ENCODE data around the gene SORBS2.

Gene SORBS2

DNA sequence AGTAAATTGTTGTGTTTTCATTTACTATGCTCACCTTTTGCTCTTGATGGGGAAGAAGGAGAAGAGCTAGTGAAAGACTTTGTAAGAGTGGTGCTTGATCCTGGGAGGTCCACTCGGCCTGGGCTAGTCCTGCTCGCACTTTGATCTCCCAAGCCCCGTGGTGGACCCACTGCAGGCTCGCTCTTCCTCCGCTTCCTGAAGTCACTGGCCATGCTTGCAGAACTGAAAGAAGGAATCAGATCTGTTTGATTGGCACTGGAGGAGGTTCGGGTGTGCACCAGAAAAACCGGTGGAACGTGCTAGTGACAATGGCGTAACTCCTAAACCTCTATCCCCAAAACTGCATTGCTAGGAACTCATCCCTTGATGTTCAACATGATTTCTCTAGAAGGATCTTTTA lies 185.2 kb downstream of the SORBS2 start:
- no peak for DNase-seq

DNA sequence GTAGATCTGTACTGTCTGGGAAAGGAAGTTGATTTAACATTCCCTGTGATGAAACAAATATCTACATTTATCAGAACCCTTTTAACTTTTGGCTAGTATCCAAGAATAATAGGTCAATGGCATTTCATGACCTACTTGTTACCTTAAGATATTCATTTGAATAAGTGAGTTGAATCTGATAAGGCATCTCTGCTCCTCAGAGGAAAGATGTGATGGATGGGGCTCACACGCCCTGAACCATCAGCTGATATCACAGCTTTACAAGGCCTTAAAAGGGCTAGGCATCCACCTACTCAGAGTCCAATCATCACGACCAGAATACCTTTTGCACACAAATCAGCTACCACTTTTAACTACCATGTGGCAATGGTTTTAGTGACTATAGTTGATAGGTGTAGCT lies 186.5 kb downstream of the SORBS2 start:
- DNase-seq, result no peak

DNA sequence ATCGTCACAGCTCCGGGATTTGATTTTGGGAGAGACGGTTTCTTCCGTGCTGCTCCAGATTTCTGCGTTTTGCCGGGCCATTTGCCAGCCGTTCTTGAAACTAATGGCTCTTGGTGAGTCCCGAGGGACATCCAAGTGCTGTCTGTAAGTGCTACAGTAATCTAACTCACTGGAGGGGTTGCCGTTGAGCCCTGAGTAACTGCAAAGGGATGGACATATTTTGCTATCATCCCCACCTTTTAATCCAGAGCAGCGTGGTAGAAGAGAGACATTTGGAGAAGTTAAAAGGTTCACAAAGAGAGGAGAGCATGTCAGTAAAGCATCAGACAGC lies 187.8 kb downstream of the SORBS2 start:
- DNase-seq, result peak in 1 of 3 experiments; percentile 44

DNA sequence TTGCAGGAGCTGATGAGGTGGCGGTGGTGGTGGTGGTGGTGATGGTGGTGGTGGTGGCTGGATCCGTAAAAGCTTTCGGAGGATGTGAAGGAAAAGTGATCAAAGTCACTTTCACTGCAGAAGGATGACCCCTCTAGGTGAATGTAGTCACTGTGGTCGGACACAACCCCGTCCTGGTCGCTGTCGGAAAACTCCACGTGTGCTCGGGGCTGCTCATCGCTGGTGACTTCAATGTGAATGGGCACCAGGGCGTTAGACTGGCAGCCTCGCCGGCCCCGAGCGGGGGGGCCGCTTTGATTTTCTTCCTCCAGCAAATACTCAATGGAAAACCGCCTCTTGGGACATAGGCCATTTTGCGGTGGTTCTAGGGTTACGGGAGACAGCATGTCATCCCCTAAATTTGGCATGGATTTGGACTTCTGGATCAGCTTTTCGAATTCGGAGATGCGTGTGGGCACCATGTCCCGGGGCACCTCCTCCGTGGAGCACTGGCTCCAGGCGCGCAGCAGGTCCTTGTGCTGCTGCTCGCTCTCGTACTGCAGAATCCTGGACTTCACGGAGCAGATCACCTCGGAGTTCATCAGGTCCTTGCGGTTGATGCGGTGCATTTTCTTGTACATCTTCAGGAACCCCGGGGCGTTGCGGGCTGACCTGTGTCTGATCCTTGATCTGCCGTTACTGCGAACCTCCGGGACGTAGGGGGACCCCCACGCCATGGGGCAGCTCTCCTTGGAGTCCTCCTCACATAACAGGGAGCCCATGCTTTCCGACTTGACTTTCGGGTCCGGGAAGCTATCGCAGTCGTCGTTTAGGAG lies 188.3 kb downstream of the SORBS2 start:
- DNase-seq, result no peak

DNA sequence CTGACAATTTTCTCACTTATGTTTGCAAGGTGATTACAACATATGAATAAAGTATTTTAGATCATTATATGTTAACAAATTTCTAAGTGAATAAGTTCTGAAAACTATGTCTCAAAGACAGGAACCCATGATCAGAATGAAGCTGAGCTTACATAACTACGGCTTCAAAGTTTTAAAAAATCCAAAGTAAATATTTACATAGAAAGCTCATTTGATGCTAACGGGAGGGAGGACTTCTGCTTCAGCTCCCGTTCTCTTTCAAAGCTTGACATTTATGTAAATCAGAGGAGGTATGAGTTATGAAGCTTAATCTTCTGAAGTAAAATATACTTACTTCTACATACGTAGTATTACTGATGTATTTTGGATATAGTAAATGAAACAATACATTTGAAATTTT lies 203.8 kb downstream of the SORBS2 start:
- DNase-seq, result no peak

DNA sequence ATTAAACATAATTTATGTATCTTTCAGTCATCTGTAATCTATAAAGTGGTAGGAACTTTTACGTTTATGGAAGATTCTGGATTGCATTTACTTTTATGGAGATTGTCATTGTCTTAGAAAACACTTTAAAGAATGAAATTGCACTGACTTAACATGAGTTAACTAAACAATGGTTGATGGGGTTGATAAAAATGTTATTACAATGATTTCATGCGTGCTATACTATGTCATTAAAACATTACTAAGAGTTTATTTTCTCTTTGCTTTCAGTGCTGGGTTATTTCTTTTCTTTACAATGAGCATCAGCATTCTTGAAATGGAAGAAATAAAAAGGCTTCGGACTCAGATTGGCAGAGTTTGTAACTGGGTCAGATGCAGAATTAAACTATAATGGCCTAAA lies 209.6 kb downstream of the SORBS2 start:
- DNase-seq, result no peak

DNA sequence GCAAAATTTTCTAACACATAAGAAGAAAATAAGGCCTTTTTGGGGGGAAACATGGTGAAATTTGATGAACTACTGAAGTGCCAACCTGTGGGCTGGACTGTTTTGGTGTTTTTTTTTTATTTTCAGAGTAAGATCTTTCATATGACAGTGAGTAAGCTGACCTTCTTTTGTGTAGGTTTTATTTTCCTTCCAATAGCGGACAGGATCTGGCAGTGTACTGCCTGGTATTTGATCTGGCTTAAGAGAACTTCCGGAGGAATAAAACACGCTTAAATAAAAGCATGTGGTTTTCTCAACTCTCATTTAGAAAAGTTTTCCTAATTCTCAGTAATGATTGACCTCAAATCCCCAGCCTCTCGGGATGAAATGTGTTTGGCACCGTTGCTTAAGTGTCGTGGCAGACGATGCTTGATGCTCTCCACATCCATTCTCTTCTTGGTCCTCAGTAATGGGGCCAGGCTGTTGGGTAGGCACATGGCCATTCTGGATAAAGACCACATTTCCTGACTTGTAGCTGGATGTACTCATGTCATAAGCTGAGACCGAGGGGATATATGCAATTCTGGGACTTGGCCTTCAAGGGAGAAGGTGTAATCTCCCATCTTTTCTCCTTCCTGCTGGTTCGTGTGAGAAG lies 211.1 kb downstream of the SORBS2 start:
- no peak for DNase-seq

DNA sequence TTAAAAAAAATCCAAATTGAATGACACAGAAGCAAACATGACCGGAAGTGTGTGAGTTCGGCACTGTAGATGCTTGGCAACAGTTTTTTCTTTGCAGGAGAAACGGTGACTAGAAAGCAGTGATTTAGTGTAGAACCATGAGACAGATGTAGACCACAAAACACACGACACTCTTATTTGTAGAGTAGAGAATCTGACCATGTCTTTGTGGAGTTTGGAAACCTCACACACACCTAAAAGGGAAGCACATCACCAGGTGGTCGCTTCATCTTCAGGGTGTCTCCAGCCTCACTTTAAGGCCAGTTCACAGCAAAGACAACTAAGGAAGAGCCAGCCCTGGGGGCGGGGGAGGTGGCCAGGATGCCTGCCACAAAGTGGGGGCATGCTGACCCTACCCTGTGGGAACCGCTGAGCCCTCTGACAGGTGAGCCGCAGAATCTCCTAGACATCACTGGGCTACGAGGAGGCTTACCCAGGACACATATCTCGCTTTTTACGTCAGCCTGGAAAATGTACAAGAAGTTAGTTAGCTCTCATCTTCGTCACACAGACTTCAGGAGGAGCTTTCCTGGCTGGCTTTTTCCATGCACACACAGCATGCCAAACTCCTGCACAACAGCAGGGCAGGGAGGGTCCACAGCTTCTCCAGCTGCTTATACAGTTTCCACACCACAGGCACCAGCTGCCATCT lies 212.3 kb downstream of the SORBS2 start:
- DNase-seq, result no peak

DNA sequence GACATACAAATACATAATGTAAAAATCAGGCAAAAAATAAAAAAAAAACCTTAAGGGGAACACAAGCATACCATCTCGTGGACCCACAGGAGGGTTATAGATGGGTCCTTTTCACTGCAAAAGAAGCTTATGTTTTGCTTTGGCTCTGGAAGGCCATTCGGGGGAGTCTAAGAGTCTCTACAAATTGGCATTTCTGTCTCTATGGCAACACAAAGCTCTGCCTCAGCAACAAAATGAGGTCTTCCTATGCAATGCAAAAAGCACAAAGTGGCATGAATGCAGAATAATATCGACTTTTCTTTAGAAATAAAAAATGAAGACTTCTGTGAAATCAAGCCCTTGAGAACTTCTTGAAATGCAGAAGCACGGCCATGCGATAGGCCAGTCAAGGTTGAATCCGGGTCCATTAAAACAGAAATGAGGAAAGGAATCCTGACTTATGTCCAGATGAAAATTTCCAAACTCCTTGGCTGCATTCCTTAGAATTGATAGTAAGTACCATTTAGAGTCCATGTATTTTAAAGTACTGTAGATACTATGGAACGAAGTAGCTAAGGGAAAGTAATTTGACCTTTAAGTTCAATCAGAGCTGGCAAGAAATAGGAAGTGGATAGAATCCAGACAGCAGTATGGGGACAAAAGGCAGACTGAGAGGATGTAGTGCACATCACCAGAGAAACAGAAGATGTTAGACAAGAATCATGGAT lies 213.0 kb downstream of the SORBS2 start:
- no peak for DNase-seq

DNA sequence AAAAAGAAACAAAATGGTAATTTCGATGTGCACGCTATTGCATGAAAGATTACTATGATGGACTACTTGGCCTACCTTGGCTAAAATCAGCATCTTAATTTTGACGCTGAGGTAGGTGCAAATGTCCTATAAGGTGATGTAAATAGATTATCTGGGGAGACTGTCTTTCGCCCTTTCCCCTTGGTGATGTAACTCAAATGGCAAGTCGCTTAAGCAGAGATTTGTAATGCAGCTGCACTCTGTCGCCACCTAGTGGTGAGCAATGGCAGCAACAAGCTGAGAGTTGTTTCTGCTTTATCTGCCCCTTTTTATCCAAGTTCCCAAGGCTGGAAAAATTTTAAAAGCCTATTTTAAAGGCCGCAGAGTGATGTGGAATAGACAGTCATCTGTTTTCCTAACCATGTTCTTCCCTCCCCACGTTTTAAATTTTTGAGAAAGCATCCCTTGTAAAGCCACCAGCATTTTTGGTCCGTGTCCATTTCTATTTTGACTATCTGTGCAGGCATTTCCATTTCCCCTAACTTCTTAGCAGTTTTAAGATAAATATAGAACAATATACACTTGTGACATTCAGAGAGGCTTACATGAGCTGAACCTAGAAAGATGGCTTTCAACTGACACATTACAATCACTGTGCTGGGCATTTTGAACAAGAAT lies 214.3 kb downstream of the SORBS2 start:
- DNase-seq, result peak; percentile 50 to 84 (median 66)

DNA sequence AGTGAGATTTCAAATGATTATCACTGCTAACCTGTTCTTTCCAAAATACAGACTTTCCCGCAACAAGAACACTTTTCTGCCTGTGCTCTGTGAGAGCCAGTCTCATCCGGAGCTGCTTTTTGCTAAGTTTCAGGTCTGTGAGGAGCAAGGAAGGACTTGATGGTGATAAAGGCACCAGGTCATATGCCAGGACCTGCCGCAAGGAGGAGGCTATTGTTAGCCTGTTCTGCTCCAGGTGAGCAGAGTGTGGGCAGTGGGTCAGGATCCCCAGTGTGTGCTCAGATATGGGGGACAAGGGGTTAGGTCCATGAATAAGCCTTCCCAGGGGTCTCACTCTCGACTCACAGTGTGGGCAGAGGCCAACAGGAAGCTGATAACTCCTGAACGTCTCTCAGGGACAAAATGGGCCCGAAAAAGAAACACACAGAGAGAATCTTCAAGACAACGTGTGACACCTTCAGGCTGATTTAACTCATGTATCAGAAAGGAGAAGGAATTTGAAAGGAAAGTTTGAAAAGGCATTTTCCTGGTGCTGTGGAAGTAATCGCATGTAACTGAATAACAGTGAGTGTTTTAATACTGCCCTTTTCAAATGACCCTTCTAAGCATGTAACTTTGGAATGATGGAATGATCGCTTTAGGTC lies 219.0 kb downstream of the SORBS2 start:
- no peak for DNase-seq

DNA sequence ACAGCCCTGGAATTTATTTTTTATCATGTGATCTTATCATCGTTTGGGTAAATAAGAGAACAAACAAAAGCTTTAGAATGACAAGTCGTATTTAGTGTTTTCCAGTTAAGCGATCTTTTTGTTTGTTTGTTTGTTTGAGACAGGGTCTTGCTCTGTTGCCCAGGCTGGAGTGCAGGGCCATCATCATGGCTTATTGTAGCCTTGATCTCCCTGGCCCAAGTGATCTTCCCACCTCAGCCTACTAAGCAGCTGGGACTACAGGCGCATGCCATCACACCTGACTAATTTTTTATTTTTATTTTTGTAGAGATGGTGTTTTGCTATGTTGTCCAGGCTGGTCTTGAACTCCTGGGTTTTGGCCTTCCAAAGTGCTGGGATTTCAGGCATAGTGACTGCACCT lies 219.6 kb downstream of the SORBS2 start:
- DNase-seq, result no peak

DNA sequence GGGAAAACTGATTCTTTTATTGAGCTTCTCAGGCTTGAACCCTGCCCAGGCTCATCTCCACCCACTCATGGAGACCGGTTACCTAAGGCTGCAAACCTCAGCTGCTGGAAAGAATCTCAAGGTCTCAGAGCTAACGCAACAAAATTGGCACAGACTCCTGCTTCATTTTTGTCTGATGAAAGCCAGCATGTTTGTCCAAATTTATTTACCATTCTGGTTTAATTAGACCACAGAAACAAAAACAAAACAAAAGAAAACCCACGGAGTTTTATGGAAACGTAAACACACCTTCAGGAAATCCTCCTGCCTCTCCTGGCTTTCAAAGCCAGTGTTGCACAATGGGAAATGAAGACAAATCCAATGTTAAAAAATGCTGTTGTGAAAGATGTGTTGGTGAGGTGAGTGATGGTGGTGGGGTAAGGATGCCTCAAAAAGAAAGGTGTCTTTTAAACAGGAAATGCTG lies 220.3 kb downstream of the SORBS2 start:
- DNase-seq, result no peak

DNA sequence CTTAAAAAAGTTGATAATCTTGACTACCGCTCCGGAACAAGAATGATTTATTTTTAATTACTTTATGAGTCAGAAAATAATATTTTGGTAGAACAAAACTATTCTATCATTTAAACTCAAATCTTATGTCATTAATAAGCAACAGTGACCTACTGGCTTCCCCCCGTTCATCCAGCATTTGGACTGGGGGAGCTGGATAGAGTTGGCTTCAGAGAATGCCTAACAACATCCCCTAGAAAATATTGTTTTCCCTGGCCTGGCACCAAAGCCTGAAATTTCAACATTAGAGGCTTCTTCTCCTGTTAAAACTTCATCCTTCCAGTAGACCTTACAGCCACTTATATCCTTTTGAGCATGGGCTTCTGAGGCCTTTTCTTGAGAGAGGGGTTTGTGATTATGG lies 221.0 kb downstream of the SORBS2 start:
- no peak for DNase-seq

DNA sequence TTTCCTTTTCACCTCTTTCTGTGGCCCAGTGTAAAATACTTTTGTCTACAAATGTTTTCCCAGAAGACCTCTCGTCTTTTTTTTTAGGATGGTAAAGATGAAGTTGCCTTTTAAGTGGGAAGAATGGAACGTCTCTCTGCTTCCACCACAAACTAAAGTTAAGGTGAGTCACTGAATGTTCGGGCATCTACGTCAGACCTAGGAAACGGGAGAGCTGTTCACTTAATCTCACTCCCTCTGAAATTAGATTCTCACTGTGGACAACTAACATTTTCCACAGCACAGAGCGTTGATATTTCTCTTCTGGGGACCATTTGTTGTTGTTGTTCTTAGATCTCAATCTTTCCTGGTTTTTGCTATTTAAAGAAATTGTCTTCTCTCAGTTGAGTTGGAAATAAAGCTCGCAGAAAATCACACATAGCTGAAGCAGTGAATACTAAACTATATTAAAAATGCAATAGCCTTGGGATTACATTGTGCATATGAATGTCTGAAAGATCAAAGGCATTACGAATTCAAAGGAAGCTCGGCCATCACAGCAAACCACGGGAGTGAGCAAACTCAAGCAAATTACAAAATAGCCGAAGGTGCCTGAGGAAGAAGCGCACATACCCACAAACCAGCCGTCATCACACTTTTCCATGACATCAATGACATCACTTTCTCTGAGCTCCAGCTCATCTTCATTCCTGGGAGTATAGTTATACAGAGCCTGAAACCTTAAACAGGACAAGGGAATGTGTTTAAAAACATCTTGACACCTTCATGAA lies 222.7 kb downstream of the SORBS2 start:
- DNase-seq, result no peak

DNA sequence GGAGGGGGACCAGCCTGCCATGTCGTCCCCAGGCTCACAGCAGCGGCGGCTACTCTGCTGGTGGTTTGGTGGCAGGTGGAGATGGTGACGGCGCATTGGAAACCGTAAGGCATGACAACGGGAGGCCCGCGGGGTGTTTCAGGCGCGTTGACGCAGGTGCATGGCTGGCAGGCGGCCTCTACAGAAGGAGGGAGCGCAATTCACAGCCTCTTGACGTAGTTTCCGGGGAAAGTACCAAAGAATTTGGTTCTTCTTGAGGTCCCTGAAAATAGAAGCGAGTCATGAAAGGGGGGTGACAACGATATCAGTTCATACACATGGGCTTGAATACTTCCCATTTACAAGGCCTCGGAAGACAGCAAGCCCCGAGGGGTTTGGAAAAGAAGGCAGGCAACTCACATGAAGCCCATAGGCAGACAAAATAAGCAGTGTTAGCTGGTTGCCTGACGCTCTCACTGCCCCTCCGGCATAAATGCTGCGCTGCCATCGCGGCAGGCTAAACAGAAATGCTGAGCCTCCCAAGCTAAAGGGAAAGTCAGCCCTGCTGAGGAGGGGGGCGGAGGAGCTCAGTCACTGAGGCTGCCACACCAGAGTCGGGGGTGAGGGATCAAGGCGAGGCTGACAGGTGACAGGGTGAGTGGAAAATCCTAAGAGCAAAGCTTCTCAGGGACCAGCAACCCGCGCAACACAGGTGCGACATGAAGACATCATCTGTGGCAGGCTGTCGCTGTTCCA lies 224.4 kb downstream of the SORBS2 start:
- no peak for DNase-seq

DNA sequence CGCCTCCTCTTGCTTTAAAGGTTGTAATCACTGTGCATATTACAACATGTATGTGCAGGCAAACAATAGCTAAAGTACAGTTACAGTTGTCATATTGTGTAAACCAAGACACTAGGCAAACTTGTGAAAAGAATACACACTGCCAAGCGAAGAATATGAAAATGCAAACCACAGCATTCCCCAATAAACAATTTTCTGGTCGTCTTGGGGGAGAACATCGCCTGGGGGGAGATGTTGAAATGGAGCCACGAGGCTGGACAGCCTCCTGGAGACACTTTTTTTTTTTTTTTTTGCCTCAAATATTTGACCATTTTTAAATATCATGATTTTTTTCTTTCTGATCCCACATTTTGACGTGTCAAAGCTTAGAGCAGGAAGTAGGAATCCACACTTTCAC lies 225.0 kb downstream of the SORBS2 start:
- DNase-seq, result no peak

DNA sequence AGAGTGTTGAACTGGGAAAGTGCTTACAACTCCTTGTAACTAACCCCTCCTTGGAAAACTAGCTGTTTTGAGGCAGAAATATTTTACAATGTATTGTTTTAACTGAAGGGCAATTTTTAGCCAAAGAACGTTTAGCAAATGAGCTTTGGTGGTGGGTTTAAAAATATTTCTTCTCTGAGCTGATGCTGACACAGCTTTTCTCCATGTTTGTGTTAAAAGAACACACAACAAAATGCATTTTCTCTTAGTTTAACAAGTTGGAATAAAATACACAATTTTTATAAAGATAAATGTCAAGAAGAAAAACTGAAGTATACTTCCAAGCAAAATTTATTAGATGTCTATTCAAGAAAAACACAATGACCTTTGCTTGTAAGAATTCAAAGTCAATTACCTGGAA lies 226.8 kb downstream of the SORBS2 start:
- no peak for DNase-seq

DNA sequence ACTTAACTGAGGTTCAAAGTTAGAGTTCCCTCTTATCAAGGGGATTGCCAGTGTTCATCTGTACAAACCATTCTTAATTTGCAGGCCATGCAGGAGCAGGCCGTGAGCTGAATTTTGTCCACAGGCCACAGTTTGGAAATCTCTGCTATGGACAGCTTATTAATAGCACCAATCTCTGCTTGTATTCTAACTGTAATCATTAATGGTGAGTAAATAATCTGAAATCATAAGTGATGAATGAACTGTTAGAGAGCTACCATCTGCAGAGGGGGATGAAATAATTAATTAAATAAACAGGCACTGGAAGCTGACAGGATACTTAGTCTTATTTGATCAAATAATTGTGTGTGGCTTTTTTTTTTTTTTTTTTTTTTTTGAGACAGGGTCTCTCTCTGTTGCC lies 228.2 kb downstream of the SORBS2 start:
- peak in 1 of 3 experiments; percentile 23 for DNase-seq

DNA sequence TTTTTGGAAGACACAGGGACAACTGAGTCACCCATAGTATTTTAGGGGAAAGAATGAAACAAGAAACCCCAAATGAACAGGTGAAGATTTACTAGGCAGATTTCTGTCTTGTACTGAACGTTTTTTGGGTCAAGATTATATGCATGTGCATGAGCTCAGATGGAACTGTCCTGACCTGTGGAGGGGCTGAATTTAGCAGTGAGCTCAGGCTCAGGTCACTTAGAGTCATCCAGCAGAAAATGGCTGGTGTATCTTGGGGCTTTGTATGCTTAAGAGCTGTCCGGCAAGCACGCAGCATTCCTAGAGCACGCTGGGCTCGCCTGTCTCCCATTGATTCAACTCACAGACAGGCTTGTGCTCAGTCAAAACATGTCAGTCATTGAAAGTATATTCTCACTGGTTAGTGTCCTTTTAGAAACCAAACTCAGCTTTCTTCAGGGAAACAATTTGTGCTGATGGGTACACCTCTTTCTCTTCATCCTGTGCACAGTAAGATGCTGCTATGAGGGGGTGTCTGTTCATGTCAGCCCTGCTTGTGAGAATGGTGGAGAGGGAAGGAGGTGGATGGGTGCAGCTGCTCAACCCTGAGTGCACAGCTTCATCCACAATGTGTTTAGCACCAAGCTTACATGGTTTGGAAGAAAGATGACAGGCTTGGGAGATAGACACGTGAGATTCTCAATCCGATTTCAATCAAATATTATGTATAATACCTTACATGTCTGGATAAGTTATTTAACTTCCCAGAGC lies 229.2 kb downstream of the SORBS2 start:
- DNase-seq, result no peak
